Vagina (tissue), 2 donors: ENCODE measurements around the gene DNAH2.

Experiments
- POLR2A ChIP-seq, 2 donors: fragments of 450-650 bp; IDR thresholded peaks; one replicate each; pipeline ENCODE4 v1.6.1; 2017; ENCODE audit warnings: antibody characterized with exemption in 2 of 2, mild to moderate bottlenecking in 2 of 2, moderate library complexity in 2 of 2
- POLR2AphosphoS5 ChIP-seq, 2 donors: sonication (generic); formaldehyde crosslinking; IDR thresholded peaks; one replicate each; pipeline ENCODE4 v1.9.0; 2017; ENCODE audit warnings: antibody characterized with exemption in 2 of 2, mild to moderate bottlenecking in 2 of 2, low read depth in 1 of 2; ENCODE audit not compliant: insufficient read depth in 1 of 2
- TF ChIP-seq, protein P1 (sequence below), 3 experiments: fragments of 450-650 bp in 2 of 3; fragments of 200-600 bp in 1 of 3; sonication (generic) in 1 of 3; IDR thresholded peaks; one replicate each; pipeline ENCODE4 v1.5.1; 2017 to 2019; ENCODE audit warnings: antibody characterized with exemption in 3 of 3, mild to moderate bottlenecking in 2 of 3, moderate library complexity in 2 of 3

- TF ChIP-seq, protein P1, sequence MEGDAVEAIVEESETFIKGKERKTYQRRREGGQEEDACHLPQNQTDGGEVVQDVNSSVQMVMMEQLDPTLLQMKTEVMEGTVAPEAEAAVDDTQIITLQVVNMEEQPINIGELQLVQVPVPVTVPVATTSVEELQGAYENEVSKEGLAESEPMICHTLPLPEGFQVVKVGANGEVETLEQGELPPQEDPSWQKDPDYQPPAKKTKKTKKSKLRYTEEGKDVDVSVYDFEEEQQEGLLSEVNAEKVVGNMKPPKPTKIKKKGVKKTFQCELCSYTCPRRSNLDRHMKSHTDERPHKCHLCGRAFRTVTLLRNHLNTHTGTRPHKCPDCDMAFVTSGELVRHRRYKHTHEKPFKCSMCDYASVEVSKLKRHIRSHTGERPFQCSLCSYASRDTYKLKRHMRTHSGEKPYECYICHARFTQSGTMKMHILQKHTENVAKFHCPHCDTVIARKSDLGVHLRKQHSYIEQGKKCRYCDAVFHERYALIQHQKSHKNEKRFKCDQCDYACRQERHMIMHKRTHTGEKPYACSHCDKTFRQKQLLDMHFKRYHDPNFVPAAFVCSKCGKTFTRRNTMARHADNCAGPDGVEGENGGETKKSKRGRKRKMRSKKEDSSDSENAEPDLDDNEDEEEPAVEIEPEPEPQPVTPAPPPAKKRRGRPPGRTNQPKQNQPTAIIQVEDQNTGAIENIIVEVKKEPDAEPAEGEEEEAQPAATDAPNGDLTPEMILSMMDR (IDR thresholded peaks at IDR 0.05) = no peak
- TF ChIP-seq POLR2AphosphoS5 (IDR thresholded peaks at IDR 0.05; ENCODE audit: insufficient read depth in 1 of 2, low read depth in 1 of 2) (no peak), POLR2A (IDR thresholded peaks at IDR 0.05) (no peak)
Measured at GRCh38 chr17:7700510-7700909, 17.0 kb upstream of the DNAH2 start.
